ENCODE data around the gene MGST2. TPM values are rescaled to one million over a fixed set of nuclear protein-coding genes. Genes with fewer than 3 reads are reported as not detected.
"Not testable (repeated sequence)": the region's sequence is repeated elsewhere in the genome, so short reads cannot be mapped to it uniquely, and the experiment has no call there.

The MGST2 gene
- total and polyA plus RNA-seq, 8 donors, result 7.6 to 271 (median 47.3) TPM

DNA sequence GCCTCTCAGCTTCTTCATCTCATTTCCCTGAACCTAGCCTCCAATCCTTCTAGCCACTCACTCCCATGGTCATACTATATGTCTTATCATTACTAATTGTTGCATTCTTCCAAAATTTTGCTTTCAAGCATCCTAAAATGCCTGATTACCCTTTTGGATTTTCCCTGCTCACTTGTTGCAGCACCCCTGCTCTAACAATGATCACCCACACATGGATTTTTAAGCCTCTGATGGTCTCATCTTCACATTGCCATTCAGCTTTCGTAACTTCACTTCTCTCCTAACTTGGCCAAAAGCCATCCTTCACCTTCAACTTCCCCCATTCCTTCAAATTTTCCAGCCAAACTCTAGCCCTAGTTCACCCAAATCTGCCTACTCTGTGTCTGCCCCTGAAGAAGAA, 33.8 kb upstream of the MGST2 start:
- DNase-seq, result no peak
- WGBS, 5 donors, result 88 to 95% (median 92%) methylated on average over 1 of the region's 1 CpG
- Histone ChIP-seq H3K27ac (no peak overlapping the region), H3K9me3 (no peaks in the 10 kb centered on the region), H3K36me3 (no peaks in the 10 kb centered on the region), H3K4me1 (peaks cover 0 to 8% (median 5%) of the 10 kb centered on the region in 4 donors), H3K4me3 (no peak overlapping the region), H3K27me3 (no peaks in the 10 kb centered on the region)
- intact Hi-C loops (cut with DNase I; ENCODE audit: low total_unique reads), result loop anchor here (10.0 kb wide), 1 partner anchor 137 kb away; no protein-coding TSS in a partner anchor
- TF ChIP-seq, protein P1, sequence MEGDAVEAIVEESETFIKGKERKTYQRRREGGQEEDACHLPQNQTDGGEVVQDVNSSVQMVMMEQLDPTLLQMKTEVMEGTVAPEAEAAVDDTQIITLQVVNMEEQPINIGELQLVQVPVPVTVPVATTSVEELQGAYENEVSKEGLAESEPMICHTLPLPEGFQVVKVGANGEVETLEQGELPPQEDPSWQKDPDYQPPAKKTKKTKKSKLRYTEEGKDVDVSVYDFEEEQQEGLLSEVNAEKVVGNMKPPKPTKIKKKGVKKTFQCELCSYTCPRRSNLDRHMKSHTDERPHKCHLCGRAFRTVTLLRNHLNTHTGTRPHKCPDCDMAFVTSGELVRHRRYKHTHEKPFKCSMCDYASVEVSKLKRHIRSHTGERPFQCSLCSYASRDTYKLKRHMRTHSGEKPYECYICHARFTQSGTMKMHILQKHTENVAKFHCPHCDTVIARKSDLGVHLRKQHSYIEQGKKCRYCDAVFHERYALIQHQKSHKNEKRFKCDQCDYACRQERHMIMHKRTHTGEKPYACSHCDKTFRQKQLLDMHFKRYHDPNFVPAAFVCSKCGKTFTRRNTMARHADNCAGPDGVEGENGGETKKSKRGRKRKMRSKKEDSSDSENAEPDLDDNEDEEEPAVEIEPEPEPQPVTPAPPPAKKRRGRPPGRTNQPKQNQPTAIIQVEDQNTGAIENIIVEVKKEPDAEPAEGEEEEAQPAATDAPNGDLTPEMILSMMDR (IDR thresholded peaks at IDR 0.05), result no peak
- TF ChIP-seq POLR2A (IDR thresholded peaks at IDR 0.05) (no peak), EP300 (IDR thresholded peaks at IDR 0.05) (no peak), POLR2AphosphoS5 (IDR thresholded peaks at IDR 0.05) (no peak)

DNA sequence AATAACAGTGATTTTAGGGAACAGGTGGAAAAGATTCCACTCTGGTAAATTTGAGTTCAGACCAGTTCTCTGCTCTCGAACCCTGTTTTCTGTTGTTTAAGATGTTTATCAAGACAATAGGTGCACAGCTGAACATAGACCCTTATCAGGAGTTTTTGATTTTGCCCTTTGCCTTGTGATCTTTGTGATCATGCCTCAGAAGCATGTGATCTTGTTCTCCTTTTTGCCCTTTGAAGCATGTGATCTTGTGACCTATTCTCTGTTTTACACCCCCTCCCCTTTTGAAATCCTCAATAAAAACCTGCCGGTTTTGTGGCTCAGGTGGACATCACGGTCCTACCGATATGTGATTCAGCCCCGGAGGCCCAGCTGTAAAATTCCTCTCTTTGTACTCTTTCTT, 32.9 kb upstream of the MGST2 start:
- intact Hi-C loops (cut with DNase I; ENCODE audit: low total_unique reads), result loop anchor here (10.0 kb wide), 1 partner anchor 138 kb away; no protein-coding TSS in a partner anchor
- H3K4me1 ChIP-seq, H3K27ac ChIP-seq, H3K9me3 ChIP-seq, DNase-seq, H3K4me3 ChIP-seq, H3K27me3 ChIP-seq, H3K36me3 ChIP-seq: not testable (repeated sequence)
- 78 to 91% (median 83%) methylated on average over 5 of the region's 5 CpGs for WGBS, 5 donors

DNA sequence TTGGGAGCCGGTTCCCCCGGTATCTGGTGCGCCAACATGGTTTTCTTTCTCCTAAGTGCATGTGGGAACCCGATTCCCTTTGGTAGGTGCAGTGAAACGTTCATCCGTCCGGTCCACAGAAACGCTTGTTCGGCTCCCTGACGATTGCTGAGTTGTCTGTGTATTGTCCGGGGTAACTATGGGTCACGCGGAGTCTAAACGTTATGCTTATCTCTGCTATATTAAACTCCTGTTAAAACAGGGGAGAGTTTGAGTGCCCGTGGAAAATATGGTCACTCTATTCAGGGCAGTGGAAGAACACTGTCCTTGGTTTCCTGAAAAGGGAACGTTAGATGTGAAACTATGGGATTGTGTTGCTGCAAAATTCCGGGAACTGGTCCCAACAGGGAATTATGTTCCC, 32.4 kb upstream of the MGST2 start:
- Histone ChIP-seq H3K9me3 (peaks cover 0 to 7% (median 2%) of the 10 kb centered on the region in 4 donors), H3K27ac (peak overlapping the region in 1 of 5 donors; percentile 51), H3K27me3 (no peaks in the 10 kb centered on the region), H3K4me1 (peaks cover 0 to 8% (median 5%) of the 10 kb centered on the region in 4 donors), H3K36me3 (no peaks in the 10 kb centered on the region), H3K4me3 (peak overlapping the region; percentile 24 to 46 (median 35))
- TF ChIP-seq, protein P1 (IDR thresholded peaks at IDR 0.05), result no peak
- TF ChIP-seq EP300 (IDR thresholded peaks at IDR 0.05) (no peak), POLR2A (IDR thresholded peaks at IDR 0.05) (no peak), POLR2AphosphoS5 (IDR thresholded peaks at IDR 0.05) (no peak)
- WGBS, 5 donors, result 64 to 80% (median 77%) methylated on average over 17 of the region's 17 CpGs
- intact Hi-C loops (cut with DNase I; ENCODE audit: low total_unique reads), result loop anchor here (10.0 kb wide), 1 partner anchor 138 kb away; no protein-coding TSS in a partner anchor
- DNase-seq, result no peak

DNA sequence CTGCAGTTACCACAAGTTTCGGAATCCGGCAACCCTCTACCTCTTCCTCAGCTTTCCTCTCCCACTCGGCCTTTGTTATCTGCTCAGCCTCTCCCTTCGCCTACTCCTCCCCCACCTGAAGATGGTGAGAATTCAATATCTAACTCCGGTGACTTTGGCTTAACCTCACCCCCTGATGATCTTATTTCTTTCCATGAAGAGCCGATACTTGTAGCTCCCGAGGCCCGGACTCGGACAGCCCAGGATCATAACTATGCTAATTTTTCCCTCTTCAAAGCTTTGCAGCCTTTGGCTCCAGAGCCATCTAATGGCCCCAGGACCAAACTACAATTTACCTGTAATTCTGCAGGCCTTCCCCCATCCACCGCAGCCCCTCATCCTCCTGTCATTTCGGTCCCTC, 32.0 kb upstream of the MGST2 start:
- peaks cover 0 to 8% (median 3%) of the 10 kb centered on the region in 4 donors for H3K4me1 ChIP-seq
- peaks cover 0 to 12% (median 7%) of the 10 kb centered on the region in 4 donors for H3K9me3 ChIP-seq
- H3K4me3 ChIP-seq, result peak overlapping the region; percentile 24 to 46 (median 35)
- DNase-seq, result peak; percentile 41 to 53
- H3K27me3 ChIP-seq, result no peaks in the 10 kb centered on the region
- TF ChIP-seq, protein P1 (IDR thresholded peaks at IDR 0.05), result peak in 5 of 7 experiments; percentile 24 to 53 (median 41)
- TF ChIP-seq POLR2A (IDR thresholded peaks at IDR 0.05), result no peak
- no peaks in the 10 kb centered on the region for H3K36me3 ChIP-seq
- H3K27ac ChIP-seq, result peak overlapping the region in 1 of 5 donors; percentile 51
- 22 to 38% (median 32%) methylated on average over 11 of the region's 11 CpGs for WGBS, 5 donors
- intact Hi-C loops (cut with DNase I; ENCODE audit: low total_unique reads), result loop anchor here (10.0 kb wide), 1 partner anchor 139 kb away; no protein-coding TSS in a partner anchor

DNA sequence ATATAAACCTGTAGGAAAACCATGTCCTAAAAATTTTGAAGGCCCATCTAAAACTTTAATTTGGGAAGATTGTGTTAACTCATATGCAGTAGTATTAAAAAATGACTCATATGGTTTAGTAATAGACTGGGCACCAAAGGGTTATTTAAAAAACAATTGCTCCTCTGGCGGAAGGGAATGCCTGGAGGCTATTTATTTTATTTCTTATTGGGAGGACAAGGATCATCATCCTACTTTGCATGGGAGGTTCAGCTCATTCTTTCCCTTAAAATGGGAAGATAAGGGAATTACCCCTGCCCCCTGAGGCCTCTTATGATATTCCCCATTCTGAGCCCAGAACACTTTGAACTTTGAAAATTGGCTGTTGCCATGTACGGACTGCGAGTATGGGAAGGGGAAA, 29.7 kb upstream of the MGST2 start:
- peaks cover 0 to 8% (median 2%) of the 10 kb centered on the region in 4 donors for H3K4me1 ChIP-seq
- no peaks in the 10 kb centered on the region for H3K27me3 ChIP-seq
- intact Hi-C loops (cut with DNase I; ENCODE audit: low total_unique reads), result loop anchor here (10.0 kb wide), 1 partner anchor 141 kb away; no protein-coding TSS in a partner anchor
- H3K36me3 ChIP-seq, result no peaks in the 10 kb centered on the region
- H3K27ac ChIP-seq, result no peak overlapping the region
- no peak overlapping the region for H3K4me3 ChIP-seq
- 63 to 75% (median 69%) methylated on average over 3 of the region's 3 CpGs for WGBS, 5 donors
- peaks cover 0 to 22% (median 15%) of the 10 kb centered on the region in 4 donors for H3K9me3 ChIP-seq
- no peak for DNase-seq
- TF ChIP-seq POLR2AphosphoS5 (IDR thresholded peaks at IDR 0.05) (no peak), EP300 (IDR thresholded peaks at IDR 0.05) (no peak), POLR2A (IDR thresholded peaks at IDR 0.05) (no peak)
- TF ChIP-seq, protein P1 (IDR thresholded peaks at IDR 0.05), result no peak

DNA sequence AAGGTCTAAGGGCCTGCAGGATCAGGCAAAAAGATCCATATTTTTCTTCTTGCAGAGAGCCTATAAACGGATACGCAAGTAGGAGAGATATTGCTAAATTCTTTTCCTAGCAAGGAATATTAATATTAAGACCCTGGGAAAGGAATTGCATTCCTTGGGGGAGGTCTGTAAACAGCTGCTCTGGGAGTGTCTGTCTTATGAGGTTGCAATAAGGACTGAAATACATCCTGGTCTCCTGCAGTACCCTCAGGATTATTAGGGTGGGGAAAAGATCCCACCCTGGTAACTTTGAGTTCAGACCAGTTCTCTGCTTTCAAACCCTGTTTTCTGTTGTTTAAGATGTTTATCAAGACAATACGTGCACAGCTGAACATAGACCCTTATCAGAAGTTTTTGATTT, 27.3 kb upstream of the MGST2 start:
- not testable (repeated sequence) for H3K27me3 ChIP-seq, H3K4me1 ChIP-seq, DNase-seq, H3K36me3 ChIP-seq, H3K27ac ChIP-seq, H3K4me3 ChIP-seq
- intact Hi-C loops (cut with DNase I; ENCODE audit: low total_unique reads), result loop anchor here (10.0 kb wide), 1 partner anchor 144 kb away; no protein-coding TSS in a partner anchor
- peaks cover 0 to 22% (median 15%) of the 10 kb centered on the region in 4 donors for H3K9me3 ChIP-seq
- 42 to 96% (median 87%) methylated on average over 3 of the region's 3 CpGs for WGBS, 5 donors

Measured in stomach (tissue), 9 donors.